Stimulated activated effector memory CD8-positive, alpha-beta T cell treated with anti-CD3 and anti-CD28 coated beads, Interleukin-12 subunit alpha, Interleukin-12 subunit beta, amount 100 ng/mL, for 72 hours (primary cell): ENCODE measurements around the gene DOC2A.
A peak's percentile ranks its signal among the peaks of the same experiment; 100 is the strongest.
"Not testable (repeated sequence)": the region's sequence is repeated elsewhere in the genome, so short reads cannot be mapped to it uniquely, and the experiment has no call there.

ENCODE experiments used
- ATAC-seq: fragments of 150-1000 bp; cut with Tn5 transposase; 2 replicates; pipeline ENCODE4 v1.10.0; 2021
- DNase-seq, 2 donors: peaks; one replicate each; pipeline ENCODE4 v3.0.0; 2021 to 2022; ENCODE audit warnings: low spot score in 2 of 2
- H3K27ac Mint-ChIP-seq: one replicate; pipeline ENCODE4 v1.8.0; 2022; ENCODE audit warnings: mild to moderate bottlenecking, mixed read lengths
- H3K36me3 Mint-ChIP-seq: one replicate; pipeline ENCODE4 v1.8.0; 2022; ENCODE audit warnings: mild to moderate bottlenecking, mixed read lengths
- H3K4me1 Mint-ChIP-seq: one replicate; pipeline ENCODE4 v1.8.0; 2022; ENCODE audit warnings: mixed read lengths
- H3K4me3 Mint-ChIP-seq: one replicate; pipeline ENCODE4 v1.8.0; 2022; ENCODE audit warnings: mild to moderate bottlenecking, mixed read lengths
- H3K9me3 Mint-ChIP-seq: one replicate; pipeline ENCODE4 v1.8.0; 2022; ENCODE audit warnings: mixed read lengths

Gene DOC2A

GRCh38 chr16:30017277-30017656, 6.4 kb upstream of the DOC2A start:
- H3K9me3 Mint-ChIP-seq: no peaks in the 10 kb centered on the region

DNA sequence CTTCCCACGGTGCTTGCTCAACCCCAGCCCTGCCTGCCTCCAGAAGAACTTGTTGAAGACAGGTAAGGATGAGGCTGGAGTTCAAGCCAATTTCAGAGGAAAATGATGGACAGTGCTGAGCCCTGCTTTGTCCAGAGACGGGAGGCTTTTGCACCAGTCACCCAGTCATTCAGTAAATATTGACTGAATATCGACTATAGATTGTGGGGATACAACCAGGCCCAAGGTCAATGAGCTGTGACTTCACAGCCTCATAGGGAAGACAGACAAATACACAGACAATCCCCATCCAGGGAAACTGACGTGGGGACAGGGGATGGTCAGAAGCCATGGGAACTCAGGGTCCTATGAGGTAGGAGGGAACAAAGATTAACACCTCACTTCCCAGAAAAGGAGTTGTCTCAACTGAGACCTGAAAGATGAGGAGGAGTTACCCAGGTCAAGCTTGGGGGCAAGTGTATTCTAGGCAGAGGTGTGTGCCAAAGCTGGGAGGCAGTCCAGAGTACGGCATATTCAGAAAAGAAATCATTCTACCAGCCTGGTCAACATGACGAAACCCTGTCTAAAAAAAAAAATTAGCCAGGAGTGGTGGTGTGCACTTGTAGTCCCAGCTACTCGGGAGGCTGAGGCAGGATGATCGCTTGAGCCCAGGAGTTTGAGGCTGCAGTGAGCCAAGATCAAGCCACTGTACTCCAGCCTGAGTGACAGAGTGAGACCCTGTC, 5.9 kb upstream of the DOC2A start:
- Mint-ChIP-seq H3K9me3 (no peaks in the 10 kb centered on the region), H3K27ac (peak overlapping the region; percentile 3), H3K4me1 (peaks cover 17% of the 10 kb centered on the region), H3K36me3 (peaks cover 5% of the 10 kb centered on the region), H3K4me3 (no peak overlapping the region)
- DNase-seq: no peak
- no peak for ATAC-seq

More at GRCh38 chr16:30017277-30017656, 6.4 kb upstream of the DOC2A start:
- no peak for ATAC-seq
- peaks cover 11% of the 10 kb centered on the region for H3K4me1 Mint-ChIP-seq
- no peak overlapping the region for H3K4me3 Mint-ChIP-seq
- no peaks in the 10 kb centered on the region for H3K36me3 Mint-ChIP-seq
- peak overlapping the region; percentile 3 for H3K27ac Mint-ChIP-seq
- DNase-seq: no peak

- not testable (repeated sequence) for H3K36me3 Mint-ChIP-seq, H3K4me1 Mint-ChIP-seq, H3K9me3 Mint-ChIP-seq, H3K4me3 Mint-ChIP-seq, ATAC-seq, DNase-seq
- H3K27ac Mint-ChIP-seq: peak overlapping the region; percentile 33
Observed at GRCh38 chr16:30015450-30015849, 4.6 kb upstream of the DOC2A start.

- not testable (repeated sequence) for H3K9me3 Mint-ChIP-seq, H3K36me3 Mint-ChIP-seq, H3K27ac Mint-ChIP-seq, DNase-seq, ATAC-seq, H3K4me3 Mint-ChIP-seq
- peaks cover 21% of the 10 kb centered on the region for H3K4me1 Mint-ChIP-seq
Observed at GRCh38 chr16:30012598-30012997, 1.8 kb upstream of the DOC2A start.

DNA sequence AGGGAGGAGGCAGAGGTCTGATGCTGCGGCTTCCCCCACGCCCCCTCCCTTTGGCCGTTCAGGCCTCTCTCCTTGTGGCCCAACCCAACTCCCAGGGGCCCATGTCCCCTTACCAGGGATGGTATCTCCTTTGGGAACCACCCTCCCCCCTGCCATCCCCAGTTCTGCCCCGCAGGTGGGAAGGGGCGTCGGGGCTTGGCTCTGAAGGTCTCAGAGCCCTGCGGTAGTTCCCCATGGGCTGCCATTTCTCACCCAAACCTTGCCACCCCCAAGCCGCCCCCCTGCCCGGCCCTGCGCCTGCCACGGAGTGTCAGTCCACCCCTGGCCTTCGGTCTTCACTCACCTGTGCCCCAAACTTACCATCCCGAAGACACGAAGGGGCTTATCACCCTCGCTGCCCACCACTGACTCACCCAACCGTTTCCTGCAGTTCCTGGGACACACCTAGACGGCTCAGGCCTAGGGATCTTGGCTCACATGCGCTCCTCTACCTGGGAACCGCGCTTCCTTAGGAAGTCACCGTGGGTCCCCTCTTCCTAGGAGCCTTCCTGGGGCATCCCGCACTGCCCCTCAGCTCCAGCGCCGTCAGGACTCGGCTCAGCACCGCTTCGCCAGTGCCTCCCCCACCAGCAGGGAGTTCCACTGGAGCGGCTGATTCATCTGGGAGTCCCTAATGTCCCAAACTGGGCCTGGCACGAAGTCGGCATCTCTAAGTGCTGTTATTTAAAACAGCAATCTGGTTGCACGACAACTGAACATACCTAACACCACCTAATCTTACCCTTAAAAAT, 1.1 kb upstream of the DOC2A start:
- peak overlapping the region; percentile 76 for H3K4me3 Mint-ChIP-seq
- H3K9me3 Mint-ChIP-seq: no peaks in the 10 kb centered on the region
- peaks cover 21% of the 10 kb centered on the region for H3K4me1 Mint-ChIP-seq
- H3K27ac Mint-ChIP-seq: no peak overlapping the region
- no peak for DNase-seq
- ATAC-seq: no peak
- H3K36me3 Mint-ChIP-seq: peaks cover 6% of the 10 kb centered on the region

GRCh38 chr16:30009990-30010843, 610 bp downstream of the DOC2A start:
- peak; percentile 22 for ATAC-seq
- Mint-ChIP-seq H3K27ac (peak overlapping the region; percentile 29), H3K4me1 (peaks cover 21% of the 10 kb centered on the region)

GRCh38 chr16:30009085-30009862, 1.6 kb downstream of the DOC2A start:
- Mint-ChIP-seq H3K4me3 (peak overlapping the region; percentile 76), H3K9me3 (no peaks in the 10 kb centered on the region), H3K4me1 (peaks cover 21% of the 10 kb centered on the region), H3K36me3 (peaks cover 16% of the 10 kb centered on the region), H3K27ac (no peak overlapping the region)
- ATAC-seq (no peak), DNase-seq (no peak)

More at GRCh38 chr16:30009990-30010843, 610 bp downstream of the DOC2A start:
- Mint-ChIP-seq H3K9me3 (no peaks in the 10 kb centered on the region), H3K36me3 (peaks cover 11% of the 10 kb centered on the region), H3K4me3 (peak overlapping the region; percentile 76)
- no peak for DNase-seq

DNA sequence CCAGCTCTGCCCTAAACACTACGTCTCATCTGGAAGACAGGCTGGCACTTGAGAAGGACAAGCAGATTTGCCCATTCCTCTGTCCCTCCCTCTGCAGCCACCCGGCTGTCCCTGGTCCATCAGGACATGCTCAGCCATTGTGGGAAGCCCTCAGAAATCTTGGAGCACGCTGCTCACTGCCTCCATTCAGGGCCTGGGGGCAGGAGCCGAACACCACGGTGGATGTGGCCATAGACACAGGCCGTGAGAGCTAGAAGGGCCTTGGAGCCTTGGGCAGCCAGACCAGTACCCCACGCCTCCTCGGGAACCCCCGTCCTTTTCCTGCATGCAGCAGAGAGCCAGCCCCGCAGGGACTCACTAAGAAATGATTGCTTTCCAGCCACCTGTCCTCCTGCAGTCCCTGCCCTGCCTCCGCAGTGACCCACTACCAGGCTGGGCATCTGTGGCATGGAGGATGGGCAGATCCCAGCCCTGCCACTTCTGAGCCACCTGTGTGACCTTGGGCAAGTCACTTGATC, 3.4 kb downstream of the DOC2A start:
- no peak overlapping the region for H3K4me3 Mint-ChIP-seq
- H3K36me3 Mint-ChIP-seq: peaks cover 27% of the 10 kb centered on the region
- no peaks in the 10 kb centered on the region for H3K9me3 Mint-ChIP-seq
- no peak for ATAC-seq
- DNase-seq: no peak
- H3K4me1 Mint-ChIP-seq: peaks cover 31% of the 10 kb centered on the region
- H3K27ac Mint-ChIP-seq: peak overlapping the region; percentile 34

DNA sequence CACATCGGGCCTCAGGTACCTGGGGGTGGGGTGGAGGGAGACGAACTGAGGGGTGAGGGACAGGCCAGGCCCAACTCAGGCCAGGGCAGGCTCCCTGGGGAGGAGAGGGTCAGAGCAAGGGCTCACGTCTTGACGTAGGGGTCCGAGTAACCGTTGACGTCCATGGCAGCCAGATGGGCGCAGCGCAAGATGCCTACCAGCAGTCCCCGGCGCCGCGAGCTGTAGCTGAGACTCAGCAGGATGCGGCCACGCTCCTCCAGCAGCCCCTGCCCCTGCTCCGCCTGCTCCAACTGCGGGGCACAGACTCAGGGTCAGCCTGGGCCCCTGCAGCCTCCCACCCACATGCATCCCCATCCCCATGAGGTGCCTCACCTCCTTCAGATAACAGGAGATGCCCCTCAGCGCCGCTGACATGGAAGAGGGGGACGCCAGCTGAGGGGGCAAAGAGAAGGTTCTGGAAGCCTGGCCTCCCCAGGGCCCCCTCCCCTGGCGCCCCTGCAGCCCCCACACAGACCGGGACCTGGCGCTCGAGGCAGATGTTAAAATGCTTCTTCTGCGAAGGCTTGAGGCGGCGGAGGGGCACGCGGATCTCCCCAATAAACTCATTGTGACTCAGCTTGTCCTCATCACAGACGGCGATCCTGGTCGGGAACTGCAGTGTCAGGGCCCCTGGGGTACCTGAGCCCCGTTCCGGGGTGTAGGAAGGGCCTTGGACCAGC, 4.0 kb downstream of the DOC2A start:
- Mint-ChIP-seq H3K27ac (peak overlapping the region; percentile 34), H3K4me1 (peaks cover 33% of the 10 kb centered on the region), H3K4me3 (no peak overlapping the region), H3K9me3 (no peaks in the 10 kb centered on the region), H3K36me3 (peaks cover 29% of the 10 kb centered on the region)
- no peak for ATAC-seq
- DNase-seq: no peak

DNA sequence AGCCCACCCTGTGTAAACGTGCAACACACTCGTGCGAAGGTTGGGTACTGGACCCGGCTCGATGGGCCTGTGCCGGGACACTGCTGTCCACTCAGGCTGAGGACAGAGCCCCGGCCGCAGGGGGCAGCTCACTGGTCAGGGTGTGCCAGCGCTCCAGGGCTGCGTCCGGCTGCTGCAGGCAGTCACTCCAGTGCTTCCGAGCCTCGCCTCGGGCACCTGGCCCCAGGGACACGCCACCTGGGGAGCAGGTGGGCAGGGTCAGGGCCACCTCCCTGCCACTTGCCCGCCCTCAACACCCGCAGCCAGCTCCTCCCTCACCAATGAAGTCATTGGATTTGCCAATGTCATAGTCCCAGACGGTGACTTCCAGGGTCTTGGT, 4.7 kb downstream of the DOC2A start:
- H3K4me1 Mint-ChIP-seq: peaks cover 34% of the 10 kb centered on the region
- H3K36me3 Mint-ChIP-seq: peaks cover 32% of the 10 kb centered on the region
- ATAC-seq: no peak
- DNase-seq: no peak
- no peaks in the 10 kb centered on the region for H3K9me3 Mint-ChIP-seq
- peak overlapping the region; percentile 12 for H3K27ac Mint-ChIP-seq
- H3K4me3 Mint-ChIP-seq: no peak overlapping the region

DNA sequence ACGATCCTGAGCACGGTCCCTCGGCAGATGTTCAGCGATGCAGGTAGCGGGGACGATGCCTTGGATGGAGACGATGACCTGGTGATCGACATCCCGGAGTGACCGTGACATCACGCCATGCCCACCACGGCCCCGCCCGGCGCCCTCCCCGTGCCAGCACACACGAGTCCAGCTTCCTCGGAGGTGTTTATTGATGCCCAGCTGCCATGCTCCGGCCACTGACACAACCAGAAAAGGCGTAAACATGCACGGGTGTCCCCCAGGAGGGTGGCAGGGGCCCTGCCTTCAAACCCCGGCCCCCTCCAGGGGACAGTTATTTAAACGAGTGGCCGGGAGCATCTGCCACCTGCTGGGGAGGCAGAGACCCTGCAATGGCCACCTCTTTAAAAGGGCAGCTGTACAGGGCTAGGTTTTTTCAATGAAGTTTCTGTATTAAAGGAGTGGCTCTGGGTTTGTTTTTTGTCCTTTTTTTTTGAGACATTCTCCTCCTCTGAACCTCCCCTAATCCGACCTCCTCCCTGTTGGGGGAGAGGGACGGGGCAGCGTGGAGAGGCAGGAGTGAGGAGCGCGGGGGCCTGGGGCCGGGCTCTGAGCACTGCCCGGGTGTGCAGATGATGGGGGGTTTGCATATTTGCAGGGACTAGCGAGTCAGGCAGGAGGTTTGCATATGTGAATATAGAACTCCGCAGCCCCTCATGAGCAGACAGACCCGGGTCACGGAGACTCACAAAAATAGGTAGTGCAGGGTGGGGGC, 5.3 kb downstream of the DOC2A start:
- DNase-seq: no peak
- H3K36me3 Mint-ChIP-seq: peaks cover 37% of the 10 kb centered on the region
- no peaks in the 10 kb centered on the region for H3K9me3 Mint-ChIP-seq
- ATAC-seq: peak; percentile 57
- no peak overlapping the region for H3K27ac Mint-ChIP-seq
- H3K4me1 Mint-ChIP-seq: peaks cover 32% of the 10 kb centered on the region
- no peak overlapping the region for H3K4me3 Mint-ChIP-seq

- DNase-seq (no peak), ATAC-seq (no peak)
- peaks cover 44% of the 10 kb centered on the region for H3K36me3 Mint-ChIP-seq
Observed at GRCh38 chr16:30004811-30005242, 6.0 kb downstream of the DOC2A start.

DNA sequence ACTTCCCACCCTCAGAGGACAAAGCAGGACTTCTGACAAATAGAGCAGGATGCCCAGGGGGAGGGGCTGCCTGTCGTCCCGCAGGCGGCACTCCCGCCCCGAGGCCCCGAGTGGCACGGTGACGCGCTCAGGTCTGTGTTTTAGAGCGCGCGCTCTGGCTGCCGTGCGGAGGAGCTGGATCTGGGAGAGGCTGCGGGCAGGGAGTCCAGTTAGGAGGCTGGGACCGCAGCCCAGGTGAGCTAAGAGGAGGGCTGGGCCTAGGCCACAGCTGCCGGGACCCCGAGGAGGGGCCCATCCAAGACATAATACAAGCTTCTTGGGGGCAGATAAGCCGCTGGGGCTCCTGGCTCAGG, 6.4 kb downstream of the DOC2A start:
- H3K27ac Mint-ChIP-seq: peak overlapping the region; percentile 37
- peaks cover 48% of the 10 kb centered on the region for H3K36me3 Mint-ChIP-seq
- ATAC-seq (no peak), DNase-seq (no peak)
- H3K4me3 Mint-ChIP-seq: no peak overlapping the region
- H3K9me3 Mint-ChIP-seq: no peaks in the 10 kb centered on the region
- peaks cover 28% of the 10 kb centered on the region for H3K4me1 Mint-ChIP-seq

More at GRCh38 chr16:30004811-30005242, 6.0 kb downstream of the DOC2A start:
- Mint-ChIP-seq H3K9me3 (no peaks in the 10 kb centered on the region), H3K4me3 (no peak overlapping the region), H3K4me1 (peaks cover 26% of the 10 kb centered on the region), H3K27ac (no peak overlapping the region)
